GM12891 (cell line): ENCODE measurements around the gene PI4K2A.

Experiments
- DNase-seq: peaks from one replicate; pipeline ENCODE4 v3.0.0; 2011; ENCODE audit warnings: low spot score; ENCODE audit not compliant: insufficient read length
- FAIRE-seq: peaks from 2 replicates; lab custom pipeline; 2011; peaks lifted over from hg19 to GRCh38; lab: Jason Lieb, UNC
- PAX5 ChIP-seq: IDR thresholded peaks from 2 replicates; pipeline ENCODE4 v1.6.1; 2011; ENCODE audit warnings: low read length, moderate library complexity, mild to moderate bottlenecking; ENCODE audit not compliant: insufficient read depth, severe bottlenecking
- POLR2A ChIP-seq: IDR thresholded peaks from 2 replicates; pipeline ENCODE4 v1.6.1; 2011; ENCODE audit warnings: low read depth, low read length, control low read depth
- POLR2AphosphoS5 ChIP-seq: IDR thresholded peaks from 2 replicates; pipeline ENCODE4 v1.6.1; 2011; ENCODE audit warnings: low read depth, low read length, control low read depth
- POU2F2 ChIP-seq: IDR thresholded peaks from 2 replicates; pipeline ENCODE4 v1.6.1; 2011; ENCODE audit warnings: low read depth, mild to moderate bottlenecking, control low read depth, low read length, moderate library complexity
- SPI1 ChIP-seq: IDR thresholded peaks from 2 replicates; pipeline ENCODE4 v1.6.1; 2011; ENCODE audit warnings: low read depth, low read length, control low read depth
- TAF1 ChIP-seq: IDR thresholded peaks from 2 replicates; pipeline ENCODE4 v1.6.1; 2011; ENCODE audit warnings: low read depth, low read length, control low read depth

The PI4K2A gene

DNA sequence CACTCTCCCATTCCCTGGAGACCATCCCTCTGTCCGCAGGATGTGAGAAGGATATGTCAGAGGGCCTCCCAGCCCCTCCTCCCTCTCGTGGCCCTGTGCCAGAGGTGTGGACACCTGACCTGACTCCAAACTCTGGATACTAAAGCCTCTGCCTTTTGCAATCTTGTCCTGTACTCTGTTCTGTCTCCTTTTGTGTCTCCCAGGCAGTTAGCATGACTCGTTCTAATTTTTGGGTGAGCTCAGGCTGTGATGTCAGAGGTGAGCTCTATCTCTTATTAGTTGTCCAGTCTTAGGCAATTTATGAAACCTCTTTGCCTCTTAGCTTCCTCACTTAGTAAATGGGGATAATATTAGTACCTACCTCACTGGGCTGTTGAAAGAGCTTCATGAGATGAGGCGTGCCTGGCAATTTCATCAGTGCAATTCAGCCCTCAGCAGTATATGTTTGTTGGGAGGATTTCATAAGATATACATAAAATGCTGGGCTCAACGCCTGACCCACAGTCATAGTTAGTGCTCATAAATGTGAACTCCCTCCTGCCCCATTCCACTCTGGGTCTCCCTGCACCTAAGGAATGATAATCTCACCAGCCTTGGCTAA is 84.0 kb downstream of the PI4K2A start:
- no peak for DNase-seq
- no peak for TF ChIP-seq SPI1
- no peak for TF ChIP-seq TAF1
- no peak for TF ChIP-seq POLR2A
- TF ChIP-seq POU2F2 = no peak
- TF ChIP-seq PAX5 = no peak
- no peak for TF ChIP-seq POLR2AphosphoS5
- no peak for FAIRE-seq
